Posterior cingulate gyrus (tissue), 11 donors: Measurements from ENCODE around the gene NAT9.

Source experiments
- DNase-seq, 10 donors: peaks; one replicate each; pipeline versions ENCODE4 v3.0.0 to v3.0.0-alpha.2; 2020 to 2021; ENCODE audit warnings: mixed read lengths in 3 of 10
- intact Hi-C: fragments of 100-400 bp; cut with DNase I; formaldehyde crosslinking; loops from one replicate; pipeline ENCODE4 v1.15.1; 2023

Gene NAT9

DNA sequence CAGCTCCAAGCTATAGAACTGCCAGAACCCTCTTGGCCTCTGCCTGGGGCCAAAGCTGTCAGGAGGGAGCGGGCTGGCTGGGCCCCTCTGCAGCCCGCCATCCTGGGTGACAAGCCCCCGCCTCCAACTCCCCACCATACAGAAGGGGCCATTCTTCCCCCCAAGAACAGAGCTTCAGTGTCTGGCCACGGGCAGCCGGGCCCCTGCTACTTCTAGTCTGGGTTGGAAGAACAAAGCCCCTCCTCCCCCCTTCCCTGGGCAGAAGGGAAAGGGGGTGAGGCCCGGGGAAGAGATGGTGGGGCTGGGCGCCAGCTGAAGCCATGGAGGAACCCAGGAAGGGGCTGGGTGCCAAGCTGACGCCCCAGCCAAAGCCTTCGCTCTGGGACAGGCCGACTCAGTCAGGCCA lies 9.0 kb downstream of the NAT9 start:
- peak; percentile 77 to 98 (median 86) for DNase-seq
- intact Hi-C loops, result no loop called here

DNA sequence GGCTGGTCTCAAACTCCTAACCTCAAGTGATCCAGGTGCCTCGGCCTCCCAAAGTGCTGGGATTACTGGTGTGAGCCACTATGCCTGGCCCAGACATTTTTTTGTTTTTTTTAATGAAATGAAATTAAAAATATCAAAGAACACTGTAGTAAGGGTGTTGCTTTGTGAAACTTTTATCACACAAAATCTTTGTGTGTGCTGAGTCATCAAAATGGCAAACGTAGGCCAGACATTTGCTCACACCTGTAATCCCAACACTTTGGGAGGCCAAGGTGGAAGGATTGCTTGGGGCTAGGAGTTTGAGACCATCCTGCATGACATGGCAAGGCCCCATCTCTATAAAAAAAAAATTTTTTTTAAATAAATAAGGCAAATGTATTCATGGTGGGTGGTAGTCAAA lies 9.7 kb downstream of the NAT9 start:
- no peak for DNase-seq
- intact Hi-C loops, result no loop called here

DNA sequence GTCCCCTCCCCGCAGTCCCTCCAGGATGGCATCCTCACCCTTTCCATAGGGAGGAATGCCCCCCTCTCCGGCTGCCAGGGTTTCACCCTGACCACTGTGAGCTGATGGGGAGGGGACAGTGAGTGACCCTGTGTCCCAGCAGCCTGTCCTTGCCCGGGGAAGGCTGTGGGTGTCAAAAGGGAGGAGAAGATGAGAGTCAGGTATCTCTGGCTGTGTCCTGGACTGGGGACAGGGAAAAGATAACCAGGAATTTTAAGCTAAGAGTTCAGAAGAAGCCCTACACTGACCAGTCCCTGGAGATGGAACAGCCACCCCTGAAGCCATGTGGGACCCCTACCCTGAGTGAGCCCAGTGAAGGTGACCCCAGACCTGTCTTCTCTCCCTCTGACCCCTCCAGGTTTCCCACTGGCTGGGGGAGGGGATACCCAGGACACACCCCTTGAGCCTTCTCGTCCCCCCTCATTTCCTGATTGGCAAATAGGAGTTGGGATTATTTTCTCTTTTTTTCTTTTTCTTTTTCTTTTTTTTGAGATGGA lies 11.3 kb downstream of the NAT9 start:
- peak in 1 of 10 donors; percentile 72 for DNase-seq
- intact Hi-C loops, result loop anchor here (2.0 kb wide), 1 partner anchor 14 kb away; no protein-coding TSS in a partner anchor

DNA sequence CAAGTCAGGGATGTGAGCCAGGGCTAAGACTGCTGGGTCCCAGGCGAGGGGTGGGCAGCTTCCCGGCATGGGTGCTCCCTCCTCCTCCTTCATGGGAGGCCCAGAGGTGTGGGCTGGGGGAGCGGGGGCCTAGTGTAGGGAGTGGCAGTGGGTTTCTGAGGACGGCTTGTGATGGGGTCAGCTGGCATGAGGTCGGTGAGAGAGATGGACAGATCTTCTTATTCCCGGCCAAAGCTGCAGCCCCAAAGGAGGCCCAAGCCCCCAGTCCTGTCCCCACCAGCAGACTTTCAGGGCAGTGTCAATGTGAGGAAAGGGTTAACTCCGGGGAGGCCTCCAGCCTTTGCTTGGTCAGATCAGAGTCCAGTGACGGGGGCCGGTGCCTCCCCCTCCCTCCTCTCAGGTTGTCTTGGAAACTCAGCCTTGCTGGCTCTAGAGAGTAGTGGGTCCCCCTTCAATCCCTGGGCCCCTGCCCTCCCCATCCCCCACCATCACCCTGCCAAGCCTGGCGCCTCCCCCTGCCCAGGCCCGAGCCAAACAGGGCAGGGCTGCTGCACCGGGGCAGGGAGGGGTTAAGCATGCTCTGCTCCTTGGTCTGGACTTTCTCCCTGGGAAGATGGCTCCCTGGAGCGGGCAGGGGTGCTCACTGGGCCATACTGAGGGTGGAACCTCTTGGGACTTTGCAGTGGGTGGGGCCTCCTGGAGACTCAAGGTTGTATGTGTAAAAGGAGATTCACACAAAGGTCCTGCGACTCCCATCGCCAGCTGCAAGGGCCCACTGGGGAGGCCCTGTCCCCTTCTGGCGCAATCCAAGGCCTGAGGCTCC lies 12.4 kb downstream of the NAT9 start:
- intact Hi-C loops, result loop anchor here (2.0 kb wide), 1 partner anchor 13 kb away; no protein-coding TSS in a partner anchor
- peak in 2 of 10 donors; percentile 33 to 84 for DNase-seq

DNA sequence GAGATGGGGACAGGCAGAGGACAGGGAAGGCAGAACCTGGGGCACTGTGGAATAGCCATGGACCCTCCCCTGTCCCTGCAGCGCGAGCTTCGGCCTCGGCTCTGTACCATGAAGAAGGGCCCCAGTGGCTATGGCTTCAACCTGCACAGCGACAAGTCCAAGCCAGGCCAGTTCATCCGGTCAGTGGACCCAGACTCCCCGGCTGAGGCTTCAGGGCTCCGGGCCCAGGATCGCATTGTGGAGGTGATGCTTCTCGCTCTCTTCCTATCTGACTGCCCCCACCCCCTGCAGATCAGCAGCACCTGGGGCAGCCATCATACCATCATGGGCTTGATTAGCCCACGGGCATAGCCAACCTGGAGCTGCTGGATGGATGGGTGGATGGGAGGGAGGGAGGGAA lies 14.2 kb downstream of the NAT9 start:
- intact Hi-C loops, result no loop called here
- no peak for DNase-seq

DNA sequence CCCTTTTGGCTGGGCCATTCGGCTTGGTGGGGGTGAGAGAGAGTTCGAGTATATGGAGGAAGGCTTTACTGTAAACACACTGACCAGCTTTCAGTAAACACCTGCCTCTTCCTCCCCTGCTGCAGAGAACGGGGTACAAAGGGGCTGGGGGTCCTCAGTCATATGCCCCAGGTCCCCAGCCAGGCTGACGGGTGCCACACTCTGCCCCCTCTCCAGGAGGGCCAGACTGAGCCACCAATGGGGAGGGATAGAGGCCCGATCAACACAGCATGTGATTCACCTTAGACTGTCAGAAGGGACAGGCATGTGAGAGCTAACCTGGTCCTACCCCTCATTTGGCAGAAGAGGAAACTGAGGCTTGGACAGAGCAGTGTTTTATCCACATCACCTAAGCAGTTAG lies 14.7 kb downstream of the NAT9 start:
- no peak for DNase-seq

DNA sequence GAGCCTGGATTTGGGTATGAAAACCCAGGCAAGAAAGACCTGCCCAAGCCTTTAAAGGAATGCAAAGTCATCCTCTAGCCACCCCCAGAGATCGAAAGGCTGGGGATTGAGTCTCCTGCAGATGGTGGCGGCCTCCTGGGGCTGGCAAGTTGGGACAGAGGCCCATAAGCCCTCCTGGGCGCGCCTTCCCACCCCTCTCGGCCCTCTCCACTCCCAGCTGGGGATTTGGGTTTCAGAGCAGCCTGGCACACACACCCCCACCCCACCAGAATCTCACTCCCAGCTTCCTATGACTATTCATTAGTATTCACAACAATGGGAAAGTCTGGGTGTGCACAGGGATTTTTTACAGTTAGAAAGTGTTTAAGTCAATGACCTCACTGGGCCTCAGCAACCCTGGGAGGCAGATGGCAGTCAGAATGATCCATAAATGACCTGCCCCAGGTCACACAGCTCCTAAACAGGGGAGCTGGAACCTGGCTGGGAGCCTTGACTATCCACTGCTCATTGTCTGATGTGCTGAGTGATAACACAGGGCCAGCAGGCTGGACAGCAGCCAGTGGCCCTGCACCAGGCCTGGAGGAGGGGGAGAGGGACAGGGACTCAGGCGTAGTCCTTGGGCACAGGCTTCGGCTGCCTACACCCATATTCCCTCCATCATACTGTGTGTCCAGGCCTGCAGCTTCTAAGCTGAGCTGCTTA lies 15.6 kb downstream of the NAT9 start:
- intact Hi-C loops, result no loop called here
- DNase-seq, result peak in 4 of 10 donors; percentile 45 to 92 (median 74)

More for the DNA sequence above, 14.7 kb downstream of the NAT9 start:
- intact Hi-C loops, result no loop called here

DNA sequence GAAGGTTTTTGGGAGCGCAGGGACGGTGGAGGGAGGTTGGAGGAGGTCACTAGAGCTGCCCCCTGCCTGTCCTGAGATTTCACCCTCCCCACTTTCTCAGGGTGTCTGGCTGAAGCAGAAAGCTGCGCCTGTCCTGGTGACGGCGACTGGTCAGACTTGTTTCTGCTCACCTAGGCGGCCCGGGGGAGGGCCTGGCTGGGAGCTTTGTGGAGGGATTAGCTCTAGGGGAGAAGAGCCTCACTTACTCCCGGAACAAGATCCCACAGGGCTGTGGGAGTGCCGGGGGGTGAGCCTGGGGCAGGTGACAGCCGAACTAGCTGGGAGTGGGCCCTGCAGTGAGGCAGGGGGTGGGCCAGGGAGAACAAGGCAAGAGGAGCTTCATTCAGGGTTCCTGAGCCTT lies 16.2 kb downstream of the NAT9 start:
- intact Hi-C loops, result no loop called here
- peak in 1 of 10 donors; percentile 58 for DNase-seq

DNA sequence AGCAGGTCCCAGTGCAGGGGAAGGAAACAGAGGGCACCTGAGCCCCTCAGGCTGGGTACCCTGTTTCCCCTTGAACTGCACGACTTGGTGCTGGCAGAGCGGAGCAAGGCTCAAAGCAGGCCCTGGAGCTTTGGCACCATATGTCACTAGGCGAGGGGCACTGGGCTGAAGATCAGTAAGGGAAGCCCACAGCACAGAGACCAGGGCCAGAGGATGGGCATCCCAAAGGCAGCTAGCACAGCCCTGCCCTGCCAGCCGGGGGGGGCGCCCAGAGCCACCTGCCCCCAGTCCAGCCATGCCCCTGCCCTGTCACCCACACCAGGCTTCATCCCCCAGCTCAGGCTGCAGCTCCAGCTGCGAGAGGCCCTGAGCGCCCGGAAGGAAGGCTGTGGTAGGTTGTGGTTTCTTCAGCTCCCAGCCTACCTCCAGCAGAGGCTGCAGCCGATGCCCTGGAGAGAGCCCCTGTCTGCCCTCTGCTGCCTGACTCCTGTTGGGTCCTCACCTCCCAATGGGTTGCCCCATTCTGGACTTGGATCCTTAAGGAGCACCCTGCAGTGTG lies 16.8 kb downstream of the NAT9 start:
- DNase-seq, result peak in 1 of 10 donors; percentile 82
- intact Hi-C loops, result no loop called here

DNA sequence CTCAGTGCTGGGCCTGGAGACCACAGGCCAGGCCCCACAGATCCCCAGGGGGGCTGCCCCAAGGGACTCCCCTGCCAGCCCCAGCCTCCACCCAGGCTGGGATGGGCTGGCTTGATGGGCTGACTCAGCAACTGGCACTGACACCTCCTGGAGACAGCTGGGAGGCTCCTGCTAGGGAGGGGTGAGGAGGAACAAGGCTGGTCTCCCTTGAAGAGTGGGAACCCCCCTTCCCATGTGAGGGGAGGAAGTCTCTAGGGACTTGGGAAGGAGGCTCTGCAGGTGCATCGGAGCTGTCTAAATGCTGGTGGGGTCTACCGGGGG lies 17.3 kb downstream of the NAT9 start:
- DNase-seq, result peak in 1 of 10 donors; percentile 87
- intact Hi-C loops, result no loop called here

DNA sequence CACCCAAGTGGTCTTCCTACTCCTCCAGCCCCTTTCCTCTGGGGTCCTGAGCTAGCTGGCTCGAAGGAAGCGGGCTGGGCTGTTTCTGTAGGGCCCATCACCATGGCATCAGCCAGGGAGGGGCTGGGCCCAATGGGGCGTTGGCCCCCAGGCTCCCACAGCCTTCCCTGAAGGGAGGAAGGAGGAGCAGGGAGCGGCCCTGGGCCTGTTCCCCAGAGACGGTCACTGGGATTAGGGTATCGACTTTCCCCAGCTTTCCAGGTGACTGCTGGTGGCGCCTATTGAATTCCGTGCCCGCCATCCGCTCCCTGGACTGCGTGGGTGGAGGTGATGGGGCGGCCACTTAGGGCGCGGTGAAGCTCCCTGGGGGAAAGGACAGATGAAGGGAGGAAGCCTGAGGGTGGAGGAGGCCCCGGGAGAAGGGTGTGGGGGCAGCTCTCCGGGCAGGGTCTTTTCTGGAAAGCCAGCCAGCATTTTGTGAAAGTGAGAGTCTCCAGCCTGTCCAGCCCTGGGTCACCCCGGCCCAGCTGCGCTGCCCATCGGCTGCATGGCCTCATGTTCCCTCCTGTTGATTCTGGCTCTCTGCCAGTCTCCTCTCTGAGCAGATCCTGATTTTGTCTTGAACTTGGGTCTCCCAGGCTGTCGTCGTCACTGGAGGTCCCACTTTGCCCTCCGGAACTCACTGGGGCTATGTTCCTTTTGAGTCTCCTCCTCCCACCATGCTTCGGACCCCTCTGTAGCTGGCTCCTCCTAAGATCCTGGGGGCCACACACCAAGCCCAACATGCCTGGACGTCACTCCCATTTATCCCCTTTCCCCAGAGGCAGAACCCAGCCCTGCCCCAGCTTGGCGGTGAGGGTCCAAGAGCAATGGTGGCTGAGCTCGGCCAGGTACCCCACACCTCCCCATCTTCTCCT lies 18.0 kb downstream of the NAT9 start:
- intact Hi-C loops, result no loop called here
- DNase-seq, result peak in 1 of 10 donors; percentile 58

DNA sequence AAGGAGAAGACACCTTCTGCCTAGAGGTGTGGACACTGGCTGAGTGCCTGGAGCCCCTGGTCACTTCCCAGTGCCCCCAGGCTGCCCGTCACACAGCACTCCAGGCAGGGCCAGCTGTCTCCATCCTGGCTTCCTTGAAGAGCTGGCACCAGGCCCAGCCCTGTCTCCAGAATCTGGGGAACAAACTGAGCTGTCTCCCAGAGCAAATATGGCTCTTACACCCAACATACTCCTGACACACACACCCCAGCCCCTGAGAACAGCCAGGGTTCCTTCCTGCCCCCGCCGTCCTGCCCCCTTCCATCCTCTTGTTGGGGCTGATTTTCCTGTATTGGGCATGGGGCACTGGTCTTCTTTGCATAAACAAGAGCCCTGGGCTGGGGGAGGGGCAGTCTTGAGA lies 18.6 kb downstream of the NAT9 start:
- DNase-seq, result peak in 4 of 10 donors; percentile 64 to 92 (median 84)
- intact Hi-C loops, result no loop called here

DNA sequence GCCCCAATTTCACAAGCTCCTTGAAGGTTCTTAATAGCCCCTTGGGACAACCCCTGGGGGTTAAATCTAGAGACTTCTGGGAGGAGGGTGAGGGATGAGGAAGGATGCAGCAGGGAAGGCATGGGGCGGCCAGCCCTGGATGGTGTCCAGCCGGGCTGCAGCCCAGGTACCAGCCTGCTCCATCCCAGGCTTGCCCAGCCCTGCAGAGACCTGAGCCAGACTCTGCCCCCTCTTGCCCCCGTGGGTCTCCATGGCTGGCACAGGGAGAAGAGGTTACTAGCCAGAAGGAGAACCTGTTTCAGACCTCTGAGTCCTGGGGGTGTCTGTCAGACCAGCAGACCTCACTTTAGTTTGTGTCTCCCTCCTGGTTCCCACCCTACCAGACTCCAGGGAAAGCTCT lies 19.3 kb downstream of the NAT9 start:
- peak in 1 of 10 donors; percentile 85 for DNase-seq
- intact Hi-C loops, result no loop called here

DNA sequence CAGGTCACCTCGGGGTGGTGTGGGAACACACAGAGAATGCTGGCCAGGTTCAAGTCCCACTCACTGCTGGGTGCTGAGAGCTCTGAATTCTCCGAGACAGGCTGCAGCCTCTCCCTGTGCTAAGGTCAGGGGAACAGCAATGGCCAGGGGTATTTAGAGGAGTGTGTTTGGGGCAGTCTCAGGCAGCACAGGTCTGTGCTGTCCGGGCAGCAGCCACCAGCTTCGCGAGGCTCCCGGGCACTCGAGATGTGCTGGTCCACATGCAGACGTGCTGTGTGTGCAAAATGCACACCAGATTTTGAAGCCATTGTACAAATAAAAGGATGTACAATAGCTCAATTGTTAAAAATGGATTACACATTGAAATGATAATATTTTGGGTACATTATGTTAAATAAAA lies 20.6 kb downstream of the NAT9 start:
- intact Hi-C loops, result no loop called here
- DNase-seq, result peak in 1 of 10 donors; percentile 84

DNA sequence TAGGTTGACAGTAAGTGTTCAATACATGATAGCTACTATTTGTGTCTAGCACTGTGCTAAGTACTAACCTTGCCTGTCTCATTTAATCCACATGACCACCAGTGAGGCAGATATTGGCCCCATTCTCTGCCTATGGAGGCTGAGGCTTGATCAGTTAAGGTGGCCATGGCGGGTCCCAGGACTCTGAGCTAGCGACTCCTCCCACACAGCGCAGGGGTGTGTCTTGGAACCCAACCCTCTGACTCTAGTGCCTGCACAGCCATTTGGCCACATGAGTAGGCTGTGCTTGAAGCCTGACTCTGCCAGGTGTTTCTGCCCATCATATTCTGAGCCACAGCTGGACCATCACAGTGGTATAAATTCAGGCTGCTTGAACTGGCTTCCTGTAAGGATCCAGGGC lies 21.3 kb downstream of the NAT9 start:
- no peak for DNase-seq
- intact Hi-C loops, result no loop called here

DNA sequence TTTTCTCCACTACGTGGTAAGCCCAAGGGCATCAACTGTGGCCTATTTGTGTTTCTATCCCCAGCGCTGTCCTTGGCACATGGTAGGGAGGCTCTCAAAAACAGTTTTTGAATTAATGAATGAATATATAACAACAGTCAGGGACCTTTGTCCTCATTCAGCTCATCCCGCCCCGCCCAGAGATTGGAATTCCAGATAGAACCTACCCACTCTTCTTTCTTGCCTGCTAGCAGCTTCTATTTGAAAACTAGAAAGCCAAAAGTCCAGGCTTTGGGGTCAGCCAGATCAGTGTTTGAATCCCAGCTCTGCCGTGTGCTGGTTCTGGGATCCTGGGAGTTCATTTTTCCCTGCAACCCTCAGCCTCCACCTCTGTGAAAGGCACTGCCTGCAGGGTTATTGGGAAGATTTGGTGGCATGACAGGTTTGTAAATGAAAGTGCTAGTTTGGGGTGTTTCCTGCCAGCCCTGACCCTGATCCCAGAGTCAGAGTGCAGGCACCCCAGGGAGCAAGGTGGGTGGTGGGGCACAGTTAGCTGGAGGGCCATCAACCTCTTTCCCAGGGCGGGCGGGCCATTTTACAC lies 23.2 kb downstream of the NAT9 start:
- intact Hi-C loops, result no loop called here
- DNase-seq, result peak in 1 of 10 donors; percentile 76

DNA sequence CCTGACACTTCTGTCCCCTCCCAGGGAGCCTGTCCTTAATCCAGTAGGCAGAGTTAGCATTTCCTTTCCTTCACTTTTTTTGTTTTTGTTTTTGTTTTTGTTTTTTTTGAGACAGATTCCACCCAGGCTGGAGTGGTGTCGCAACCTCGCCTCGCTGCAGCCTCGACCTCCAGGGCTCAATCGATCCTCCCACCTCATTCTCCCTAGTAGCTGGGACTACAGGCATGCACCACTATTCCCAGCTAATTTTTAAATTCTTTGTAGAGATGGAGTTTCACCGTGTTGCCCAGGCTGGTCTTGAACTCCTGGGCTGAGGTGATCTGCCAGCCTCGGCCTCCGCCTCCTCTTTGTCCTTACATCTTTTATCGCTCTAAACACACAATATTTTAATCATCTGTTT lies 23.7 kb downstream of the NAT9 start:
- no peak for DNase-seq
- intact Hi-C loops, result no loop called here

DNA sequence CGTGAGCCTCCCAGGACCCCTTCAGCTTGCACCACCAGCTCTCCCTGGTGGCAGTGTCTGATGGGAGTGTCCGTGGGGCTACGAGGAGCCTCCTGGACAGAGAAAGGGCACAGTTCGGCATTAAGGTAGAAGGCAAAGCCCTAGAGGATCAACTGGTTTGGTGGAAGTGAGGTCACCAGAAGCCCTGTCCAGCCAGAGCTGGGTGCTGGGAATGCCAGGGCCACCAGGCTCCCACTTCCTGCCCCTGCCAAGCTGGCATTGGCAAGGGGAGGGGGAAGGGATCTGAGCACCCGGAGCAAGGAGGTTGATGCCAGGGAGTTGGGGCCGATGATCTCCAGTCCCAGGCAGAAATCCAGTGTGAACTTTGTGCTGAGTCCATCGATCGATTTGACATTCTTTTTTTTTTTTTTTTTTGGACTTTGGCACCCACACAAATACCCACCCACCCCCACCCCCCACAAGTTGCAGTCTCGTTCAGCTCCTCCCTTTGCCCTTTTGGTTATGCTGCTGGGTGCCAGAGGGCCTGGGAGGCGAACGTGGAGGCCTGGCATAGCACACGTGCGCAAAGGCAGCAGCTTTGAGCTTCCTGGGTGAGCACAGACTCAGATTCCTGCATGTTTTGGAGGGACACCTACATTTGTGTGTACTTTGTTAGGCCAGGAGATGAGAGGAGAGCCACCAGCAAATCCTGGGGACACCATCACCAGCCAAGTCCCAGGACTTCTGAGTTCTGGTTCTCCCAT lies 25.6 kb downstream of the NAT9 start:
- peak in 5 of 10 donors; percentile 34 to 93 (median 63) for DNase-seq
- intact Hi-C loops, result loop anchor here (2.0 kb wide), 1 partner anchor 14 kb away; no protein-coding TSS in a partner anchor

DNA sequence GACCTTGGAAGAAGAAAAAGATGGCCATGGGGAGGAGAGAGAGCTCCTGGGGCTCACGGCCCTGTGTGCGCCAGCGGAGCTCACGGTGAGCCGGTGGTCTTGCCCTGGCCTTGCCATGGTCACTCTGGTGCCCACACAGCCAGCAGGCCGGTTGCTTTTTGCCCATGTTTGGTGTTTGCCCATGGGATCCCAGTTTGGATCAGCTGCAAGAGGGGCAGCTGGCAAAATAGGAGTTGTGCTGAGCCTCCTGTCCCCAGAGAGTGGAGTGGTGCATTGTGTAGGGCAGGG lies 26.2 kb downstream of the NAT9 start:
- intact Hi-C loops, result loop anchor here (2.0 kb wide), 1 partner anchor 15 kb away; no protein-coding TSS in a partner anchor
- DNase-seq, result peak in 1 of 10 donors; percentile 67
